NCI-H446 (cell line): ENCODE data around the gene CFAP74.
"Not testable (repeated sequence)": the region's sequence is repeated elsewhere in the genome, so short reads cannot be mapped to it uniquely, and the experiment has no call there.

ENCODE experiments used
- DNase-seq, 2 experiments: peaks; one replicate each; lab custom pipeline; 2025; lab: John Stamatoyannopoulos, UW

The CFAP74 gene

GRCh38 chr1:1988061-1988945 is 15.3 kb downstream of the CFAP74 start:
- no peak for DNase-seq

- DNase-seq, result no peak
Observed at GRCh38 chr1:1987142-1987510, 16.5 kb downstream of the CFAP74 start.

GRCh38 chr1:1986451-1987141 is 17.0 kb downstream of the CFAP74 start:
- no peak for DNase-seq

GRCh38 chr1:1985375-1986050 is 18.1 kb downstream of the CFAP74 start:
- no peak for DNase-seq

GRCh38 chr1:1984560-1985070 is 19.0 kb downstream of the CFAP74 start:
- no peak for DNase-seq

- DNase-seq, result no peak
Observed at GRCh38 chr1:1982379-1983232, 21.0 kb downstream of the CFAP74 start.

- DNase-seq, result not testable (repeated sequence)
Observed at GRCh38 chr1:1981631-1982327, 21.8 kb downstream of the CFAP74 start.

GRCh38 chr1:1981142-1981500 is 22.5 kb downstream of the CFAP74 start:
- DNase-seq, result no peak

- no peak for DNase-seq
Observed at GRCh38 chr1:1980467-1981141, 23.0 kb downstream of the CFAP74 start.

GRCh38 chr1:1979482-1980165 is 24.0 kb downstream of the CFAP74 start:
- no peak for DNase-seq

- not testable (repeated sequence) for DNase-seq
Observed at GRCh38 chr1:1978690-1979481, 24.7 kb downstream of the CFAP74 start.

- DNase-seq, result no peak
Observed at GRCh38 chr1:1978108-1978507, 25.5 kb downstream of the CFAP74 start.

- no peak for DNase-seq
Observed at GRCh38 chr1:1976031-1976430, 27.6 kb downstream of the CFAP74 start.

- no peak for DNase-seq
Observed at GRCh38 chr1:1975535-1975934, 28.1 kb downstream of the CFAP74 start.

GRCh38 chr1:1974834-1975233 is 28.8 kb downstream of the CFAP74 start:
- no peak for DNase-seq

GRCh38 chr1:1973716-1974642 is 29.6 kb downstream of the CFAP74 start:
- no peak for DNase-seq

GRCh38 chr1:1972976-1973715 is 30.4 kb downstream of the CFAP74 start:
- DNase-seq, result no peak
